Esophagus squamous epithelium (tissue), 5 donors: Measurements from ENCODE around the gene PCSK5. TPM values are rescaled to one million over a fixed set of nuclear protein-coding genes. Genes with fewer than 3 reads are reported as not detected.

ENCODE experiments used
- DNase-seq: peaks from one replicate; lab custom pipeline; 2025; lab: John Stamatoyannopoulos, UW
- H3K27ac ChIP-seq, 4 donors: fragments of 200-600 bp; sonication (generic); one replicate each; pipeline ENCODE4 v1.5.1; 2016 to 2019; ENCODE audit warnings: mild to moderate bottlenecking in 1 of 4
- H3K27me3 ChIP-seq, 4 donors: fragments of 200-600 bp; sonication (generic); 1 replicate in 3 of 4; 2 replicates in 1 of 4; pipeline versions ENCODE4 v1.5.1 to v1.6.0; 2017 to 2021; ENCODE audit warnings: antibody characterized with exemption in 1 of 4
- H3K36me3 ChIP-seq, 3 donors: fragments of 200-600 bp; sonication (generic); one replicate each; pipeline ENCODE4 v1.5.1; 2016 to 2019
- H3K4me1 ChIP-seq, 3 donors: fragments of 200-600 bp; sonication (generic); one replicate each; pipeline ENCODE4 v1.5.1; 2017 to 2019
- H3K4me3 ChIP-seq, 4 donors: fragments of 200-600 bp; sonication (generic); 1 replicate in 3 of 4; 2 replicates in 1 of 4; pipeline ENCODE4 v1.5.1; 2016 to 2019; ENCODE audit warnings: mild to moderate bottlenecking in 2 of 4, moderate library complexity in 1 of 4
- H3K9me3 ChIP-seq, 3 donors: fragments of 200-600 bp; sonication (generic); one replicate each; pipeline ENCODE4 v1.5.1; 2016 to 2019
- CTCF ChIP-seq, 6 experiments: fragments of 450-650 bp in 4 of 6; fragments of 200-600 bp in 2 of 6; sonication (generic) in 2 of 6; IDR thresholded peaks; one replicate each; pipeline ENCODE4 v1.5.1; 2016 to 2019; ENCODE audit warnings: antibody characterized with exemption in 6 of 6, mild to moderate bottlenecking in 4 of 6, moderate library complexity in 4 of 6
- POLR2A ChIP-seq, 4 donors: fragments of 450-650 bp; IDR thresholded peaks; one replicate each; pipeline ENCODE4 v1.6.1; 2017; ENCODE audit warnings: antibody characterized with exemption in 4 of 4, mild to moderate bottlenecking in 4 of 4, moderate library complexity in 3 of 4
- WGBS, 2 donors: methylation state at CpG; one replicate each; pipeline ENCODE4 v1.1.5; 2018; 5-methylcytosine and 5-hydroxymethylcytosine counted together
- intact Hi-C: fragments of 100-400 bp; cut with DNase I; formaldehyde crosslinking; loops from one replicate; pipeline ENCODE4 v1.15.0; 2022
- total RNA-seq, 4 donors: library from RNA; depleted of rRNA; stranded (reverse); fragments of >200 nt; gene quantifications; one replicate each; pipeline ENCODE4 v1.1.0, GENCODE V29; 2016
- donor health status: DM: yes; HTN: yes; CAD: no.

The PCSK5 gene
- total RNA-seq, 4 donors from 2014 or later = 8.4 to 33.8 (median 24.2) TPM

GRCh38 chr9:76399856-76400255, 509.4 kb downstream of the PCSK5 start:
- TF ChIP-seq POLR2A (IDR thresholded peaks at IDR 0.05) = no peak
- TF ChIP-seq CTCF (IDR thresholded peaks at IDR 0.05) = no peak
- no peaks in the 10 kb centered on the region for H3K27me3 ChIP-seq
- H3K36me3 ChIP-seq = no peaks in the 10 kb centered on the region
- 46 to 52% methylated on average over 1 of the region's 1 CpG for WGBS, 2 donors
- H3K9me3 ChIP-seq = no peaks in the 10 kb centered on the region
- no peak overlapping the region for H3K27ac ChIP-seq
- DNase-seq = no peak
- H3K4me1 ChIP-seq = peaks cover 4 to 16% (median 5%) of the 10 kb centered on the region in 3 donors
- no peak overlapping the region for H3K4me3 ChIP-seq
- intact Hi-C loops = no loop called here

GRCh38 chr9:76400534-76401096, 510.1 kb downstream of the PCSK5 start:
- intact Hi-C loops = no loop called here
- no peak overlapping the region for H3K4me3 ChIP-seq
- DNase-seq = no peak
- 0 to 33% methylated on average over 1 of the region's 1 CpG for WGBS, 2 donors
- no peaks in the 10 kb centered on the region for H3K9me3 ChIP-seq
- H3K4me1 ChIP-seq = peaks cover 0 to 9% (median 0%) of the 10 kb centered on the region in 3 donors
- no peak for TF ChIP-seq CTCF (IDR thresholded peaks at IDR 0.05)
- no peak for TF ChIP-seq POLR2A (IDR thresholded peaks at IDR 0.05)
- H3K27ac ChIP-seq = no peak overlapping the region
- H3K36me3 ChIP-seq = no peaks in the 10 kb centered on the region
- no peaks in the 10 kb centered on the region for H3K27me3 ChIP-seq

GRCh38 chr9:76401176-76401575, 510.7 kb downstream of the PCSK5 start:
- intact Hi-C loops = no loop called here

GRCh38 chr9:76401580-76402354, 511.3 kb downstream of the PCSK5 start:
- Histone ChIP-seq H3K36me3 (no peaks in the 10 kb centered on the region), H3K4me1 (peaks cover 0 to 7% (median 0%) of the 10 kb centered on the region in 3 donors), H3K4me3 (no peak overlapping the region), H3K27ac (no peak overlapping the region), H3K27me3 (no peaks in the 10 kb centered on the region), H3K9me3 (no peaks in the 10 kb centered on the region)
- 82 to 85% methylated on average over 3 of the region's 3 CpGs for WGBS, 2 donors
- DNase-seq = no peak
- intact Hi-C loops = no loop called here
- TF ChIP-seq POLR2A (IDR thresholded peaks at IDR 0.05) = no peak
- TF ChIP-seq CTCF (IDR thresholded peaks at IDR 0.05) = no peak

More at GRCh38 chr9:76401176-76401575, 510.7 kb downstream of the PCSK5 start:
- Histone ChIP-seq H3K4me3 (no peak overlapping the region), H3K36me3 (no peaks in the 10 kb centered on the region), H3K27me3 (no peaks in the 10 kb centered on the region), H3K4me1 (peaks cover 0 to 7% (median 0%) of the 10 kb centered on the region in 3 donors), H3K27ac (no peak overlapping the region), H3K9me3 (no peaks in the 10 kb centered on the region)
- WGBS, 2 donors = 73 to 86% methylated on average over 2 of the region's 2 CpGs
- TF ChIP-seq POLR2A (IDR thresholded peaks at IDR 0.05) (no peak), CTCF (IDR thresholded peaks at IDR 0.05) (no peak)
- DNase-seq = no peak

GRCh38 chr9:76403352-76403751, 512.9 kb downstream of the PCSK5 start:
- 0 to 3% methylated on average over 2 of the region's 2 CpGs for WGBS, 2 donors
- Histone ChIP-seq H3K36me3 (no peaks in the 10 kb centered on the region), H3K4me1 (peaks cover 0 to 7% (median 0%) of the 10 kb centered on the region in 3 donors), H3K27ac (peak overlapping the region in 3 of 4 donors; percentile 41 to 46 (median 42)), H3K9me3 (no peaks in the 10 kb centered on the region), H3K27me3 (no peaks in the 10 kb centered on the region), H3K4me3 (peak overlapping the region in 1 of 4 donors; percentile 31)
- intact Hi-C loops = no loop called here
- TF ChIP-seq CTCF (IDR thresholded peaks at IDR 0.05) (peak; percentile 31 to 67 (median 61)), POLR2A (IDR thresholded peaks at IDR 0.05) (no peak)
- DNase-seq = no peak
